22Rv1 (cell line): ENCODE results near the gene ZNF135.

Experiments used
- ZFX ChIP-seq: fragments of 450-650 bp; IDR thresholded peaks from 2 replicates; pipeline ENCODE4 v1.6.1; 2017; ENCODE audit warnings: antibody characterized with exemption, borderline replicate concordance
- TF ChIP-seq, protein P1 (sequence below): fragments of 450-650 bp; IDR thresholded peaks from 2 replicates; pipeline ENCODE4 v1.5.1; 2017; ENCODE audit warnings: mild to moderate bottlenecking

DNA sequence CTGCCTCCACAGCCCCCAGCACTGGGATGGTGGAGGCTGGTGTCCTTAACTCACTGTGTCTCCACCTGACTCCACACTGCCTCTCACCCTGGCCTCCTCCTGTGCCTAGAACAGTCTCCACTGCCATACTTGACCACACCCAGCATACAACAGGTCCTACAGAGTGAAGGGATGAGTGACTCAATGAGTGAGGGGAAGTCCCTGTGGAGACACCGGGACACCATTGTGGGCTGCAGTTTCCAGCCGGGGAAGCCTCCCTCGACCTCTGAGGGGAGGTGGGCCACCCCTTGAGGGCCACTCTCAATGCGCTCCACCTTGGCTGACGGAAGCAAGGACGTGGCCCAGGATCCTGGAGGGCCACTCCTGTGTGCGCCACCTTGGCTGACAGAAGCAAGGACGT is 2.8 kb upstream of the ZNF135 start:
- TF ChIP-seq, protein P1, sequence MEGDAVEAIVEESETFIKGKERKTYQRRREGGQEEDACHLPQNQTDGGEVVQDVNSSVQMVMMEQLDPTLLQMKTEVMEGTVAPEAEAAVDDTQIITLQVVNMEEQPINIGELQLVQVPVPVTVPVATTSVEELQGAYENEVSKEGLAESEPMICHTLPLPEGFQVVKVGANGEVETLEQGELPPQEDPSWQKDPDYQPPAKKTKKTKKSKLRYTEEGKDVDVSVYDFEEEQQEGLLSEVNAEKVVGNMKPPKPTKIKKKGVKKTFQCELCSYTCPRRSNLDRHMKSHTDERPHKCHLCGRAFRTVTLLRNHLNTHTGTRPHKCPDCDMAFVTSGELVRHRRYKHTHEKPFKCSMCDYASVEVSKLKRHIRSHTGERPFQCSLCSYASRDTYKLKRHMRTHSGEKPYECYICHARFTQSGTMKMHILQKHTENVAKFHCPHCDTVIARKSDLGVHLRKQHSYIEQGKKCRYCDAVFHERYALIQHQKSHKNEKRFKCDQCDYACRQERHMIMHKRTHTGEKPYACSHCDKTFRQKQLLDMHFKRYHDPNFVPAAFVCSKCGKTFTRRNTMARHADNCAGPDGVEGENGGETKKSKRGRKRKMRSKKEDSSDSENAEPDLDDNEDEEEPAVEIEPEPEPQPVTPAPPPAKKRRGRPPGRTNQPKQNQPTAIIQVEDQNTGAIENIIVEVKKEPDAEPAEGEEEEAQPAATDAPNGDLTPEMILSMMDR, result no peak
- no peak for TF ChIP-seq ZFX
